NCI-H1092 treated with DMSO at 0.1 percent for 48 hours (cell line): ENCODE measurements around the gene OTOS.

ENCODE experiments used
- DNase-seq: peaks from one replicate; lab custom pipeline; 2025; lab: John Stamatoyannopoulos, UW

OTOS gene

GRCh38 chr2:240136671-240137292 is 3.7 kb downstream of the OTOS start:
- DNase-seq, result no peak

- DNase-seq, result peak; percentile 66
These were observed 4.3 kb downstream of the OTOS start, which contains the start of gene COPS9 for GRCh38 chr2:240136013-240136670. TSS of gene COPS9 (minus strand) at chr2:240136305. CDS start at chr2:240136284, 21 bp downstream.

- no peak for DNase-seq
These were observed 4.8 kb downstream of the OTOS start for GRCh38 chr2:240135706-240136012.

GRCh38 chr2:240134956-240135520 is 5.4 kb downstream of the OTOS start:
- no peak for DNase-seq

GRCh38 chr2:240134466-240134865 is 6.0 kb downstream of the OTOS start:
- no peak for DNase-seq

GRCh38 chr2:240133401-240133800 is 7.1 kb downstream of the OTOS start:
- DNase-seq, result no peak

GRCh38 chr2:240132651-240132980 is 7.8 kb downstream of the OTOS start:
- DNase-seq, result no peak

GRCh38 chr2:240131941-240132650 is 8.4 kb downstream of the OTOS start:
- DNase-seq, result no peak

- no peak for DNase-seq
These were observed 9.2 kb downstream of the OTOS start for GRCh38 chr2:240131296-240131695.

GRCh38 chr2:240130393-240131195 is 9.9 kb downstream of the OTOS start:
- no peak for DNase-seq

- DNase-seq, result no peak
These were observed 10.6 kb downstream of the OTOS start for GRCh38 chr2:240129731-240130392.

- DNase-seq, result no peak
These were observed 11.1 kb downstream of the OTOS start for GRCh38 chr2:240129311-240129710.

- no peak for DNase-seq
These were observed 11.8 kb downstream of the OTOS start for GRCh38 chr2:240128608-240129145.

GRCh38 chr2:240127911-240128607 is 12.4 kb downstream of the OTOS start:
- no peak for DNase-seq

- no peak for DNase-seq
These were observed 13.2 kb downstream of the OTOS start for GRCh38 chr2:240127191-240127750.

- no peak for DNase-seq
These were observed 13.7 kb downstream of the OTOS start for GRCh38 chr2:240126731-240127130.

- DNase-seq, result no peak
These were observed 14.7 kb downstream of the OTOS start for GRCh38 chr2:240125742-240126141.

- no peak for DNase-seq
These were observed 15.8 kb downstream of the OTOS start for GRCh38 chr2:240124651-240125030.

- DNase-seq, result no peak
These were observed 16.4 kb downstream of the OTOS start for GRCh38 chr2:240123821-240124650.

GRCh38 chr2:240121675-240122074 is 18.8 kb downstream of the OTOS start:
- DNase-seq, result no peak
